DOHH2 (cell line): ENCODE results near the gene CACNA1E.

Source experiments
- H3F3A ChIP-seq: fragments of 200-600 bp; sonication (generic), shearing (Covaris generic); 2 replicates; pipeline ENCODE4 v1.6.0; 2016; ENCODE audit warnings: antibody characterized with exemption, mild to moderate bottlenecking; ENCODE audit not compliant: control insufficient read depth, insufficient read depth
- H3K27ac ChIP-seq: fragments of 200-600 bp; sonication (generic); 2 replicates; pipeline ENCODE4 v1.5.1; 2014; ENCODE audit warnings: low read depth, mild to moderate bottlenecking, low read length, moderate library complexity
- H3K27me3 ChIP-seq: fragments of 200-600 bp; sonication (generic); 2 replicates; pipeline ENCODE4 v1.6.1; 2014; ENCODE audit warnings: mild to moderate bottlenecking, low read length, mixed read lengths; ENCODE audit not compliant: control insufficient read depth
- H3K36me3 ChIP-seq: fragments of 200-600 bp; sonication (generic); 2 replicates; pipeline ENCODE4 v1.6.1; 2014; ENCODE audit warnings: mild to moderate bottlenecking, low read length, moderate library complexity, mixed read lengths; ENCODE audit not compliant: control insufficient read depth
- H3K4me1 ChIP-seq: fragments of 200-600 bp; sonication (generic); 2 replicates; pipeline ENCODE4 v1.6.1; 2014; ENCODE audit warnings: mild to moderate bottlenecking, low read length, mixed read lengths; ENCODE audit not compliant: control insufficient read depth
- H3K4me2 ChIP-seq: fragments of 200-600 bp; sonication (generic); 2 replicates; pipeline ENCODE4 v1.6.0; 2014; ENCODE audit warnings: mild to moderate bottlenecking, low read length, moderate library complexity
- H3K4me3 ChIP-seq: fragments of 200-600 bp; sonication (generic); 2 replicates; pipeline ENCODE4 v1.5.1; 2014; ENCODE audit warnings: mild to moderate bottlenecking, low read length, mixed read lengths
- H3K79me2 ChIP-seq: fragments of 200-600 bp; sonication (generic); 2 replicates; pipeline ENCODE4 v1.6.1; 2014; ENCODE audit warnings: mild to moderate bottlenecking, low read length, mixed read lengths; ENCODE audit not compliant: control insufficient read depth
- H3K9me2 ChIP-seq: fragments of 200-600 bp; sonication (generic); replicated peaks from 2 replicates; pipeline ENCODE4 v1.6.1; 2014; ENCODE audit warnings: mild to moderate bottlenecking, low read length, mixed read lengths; ENCODE audit not compliant: control insufficient read depth
- H3K9me3 ChIP-seq: fragments of 200-600 bp; sonication (generic); 2 replicates; pipeline ENCODE4 v1.6.1; 2014; ENCODE audit warnings: antibody characterized with exemption, low read length, mixed read lengths; ENCODE audit not compliant: control insufficient read depth, insufficient read depth
- H4K20me1 ChIP-seq: fragments of 200-600 bp; sonication (generic); 2 replicates; pipeline ENCODE4 v1.6.0; 2014; ENCODE audit warnings: low read depth, mild to moderate bottlenecking, antibody characterized with exemption, low read length, moderate library complexity; ENCODE audit not compliant: control insufficient read depth, insufficient read depth
- CTCF ChIP-seq: fragments of 200-600 bp; sonication (generic); IDR thresholded peaks from one replicate; pipeline ENCODE4 v1.5.1; 2014; ENCODE audit warnings: antibody characterized with exemption, mild to moderate bottlenecking, low read depth, low read length; ENCODE audit not compliant: poor library complexity, severe bottlenecking
- EZH2phosphoT487 ChIP-seq: fragments of 200-600 bp; sonication (generic); IDR thresholded peaks from 2 replicates; pipeline ENCODE4 v1.6.1; 2017; ENCODE audit warnings: borderline replicate concordance, mild to moderate bottlenecking, antibody characterized with exemption, low read length, moderate library complexity, mixed read lengths

CACNA1E gene

GRCh38 chr1:181548497-181548896 lies 65.2 kb downstream of the CACNA1E start:
- Histone ChIP-seq H3K4me2 (no peak overlapping the region), H3K9me3 (no peaks in the 10 kb centered on the region), H3K79me2 (no peaks in the 10 kb centered on the region), H3K27ac (no peak overlapping the region), H3K4me1 (no peaks in the 10 kb centered on the region), H3K4me3 (no peak overlapping the region), H3K36me3 (no peaks in the 10 kb centered on the region), H4K20me1 (no peaks in the 10 kb centered on the region), H3F3A (no peaks in the 10 kb centered on the region), H3K9me2 (no peaks in the 10 kb centered on the region), H3K27me3 (no peaks in the 10 kb centered on the region)
- TF ChIP-seq CTCF (no peak), EZH2phosphoT487 (no peak)

- H3F3A ChIP-seq = no peaks in the 10 kb centered on the region
- H4K20me1 ChIP-seq = no peaks in the 10 kb centered on the region
- no peaks in the 10 kb centered on the region for H3K9me2 ChIP-seq
- no peak overlapping the region for H3K4me2 ChIP-seq
- H3K9me3 ChIP-seq = no peaks in the 10 kb centered on the region
- no peak overlapping the region for H3K4me3 ChIP-seq
- no peaks in the 10 kb centered on the region for H3K4me1 ChIP-seq
- H3K36me3 ChIP-seq = no peaks in the 10 kb centered on the region
- no peak overlapping the region for H3K27ac ChIP-seq
- H3K79me2 ChIP-seq = no peaks in the 10 kb centered on the region
- TF ChIP-seq EZH2phosphoT487 (no peak), CTCF (no peak)
- no peaks in the 10 kb centered on the region for H3K27me3 ChIP-seq
Observed at GRCh38 chr1:181551249-181551648, 67.9 kb downstream of the CACNA1E start.

GRCh38 chr1:181551754-181552153 lies 68.4 kb downstream of the CACNA1E start:
- no peaks in the 10 kb centered on the region for H3K36me3 ChIP-seq
- TF ChIP-seq CTCF (no peak), EZH2phosphoT487 (no peak)
- H3K4me1 ChIP-seq = no peaks in the 10 kb centered on the region
- H4K20me1 ChIP-seq = no peaks in the 10 kb centered on the region
- H3F3A ChIP-seq = no peaks in the 10 kb centered on the region
- H3K27me3 ChIP-seq = no peaks in the 10 kb centered on the region
- H3K4me2 ChIP-seq = no peak overlapping the region
- no peak overlapping the region for H3K27ac ChIP-seq
- no peak overlapping the region for H3K4me3 ChIP-seq
- no peaks in the 10 kb centered on the region for H3K9me2 ChIP-seq
- H3K9me3 ChIP-seq = no peaks in the 10 kb centered on the region
- H3K79me2 ChIP-seq = no peaks in the 10 kb centered on the region

GRCh38 chr1:181554465-181554864 lies 71.1 kb downstream of the CACNA1E start:
- no peak overlapping the region for H3K4me2 ChIP-seq
- no peak for TF ChIP-seq CTCF
- no peak for TF ChIP-seq EZH2phosphoT487
- no peaks in the 10 kb centered on the region for H4K20me1 ChIP-seq

More at GRCh38 chr1:181554465-181554864, 71.1 kb downstream of the CACNA1E start:
- no peaks in the 10 kb centered on the region for H3K79me2 ChIP-seq
- no peaks in the 10 kb centered on the region for H3K36me3 ChIP-seq
- no peaks in the 10 kb centered on the region for H3K9me2 ChIP-seq
- peaks cover 4% of the 10 kb centered on the region; the same call in 1 of the 2 replicates for H3K27me3 ChIP-seq
- H3K27ac ChIP-seq = no peak overlapping the region
- H3K4me1 ChIP-seq = no peaks in the 10 kb centered on the region
- no peaks in the 10 kb centered on the region for H3K9me3 ChIP-seq
- no peak overlapping the region for H3K4me3 ChIP-seq
- no peaks in the 10 kb centered on the region for H3F3A ChIP-seq
